Lower leg skin (tissue), 4 donors: Measurements from ENCODE around the gene BICRAL. TPM values are rescaled to one million over a fixed set of nuclear protein-coding genes. Genes with fewer than 3 reads are reported as not detected.
"Not testable (repeated sequence)": the region's sequence is repeated elsewhere in the genome, so short reads cannot be mapped to it uniquely, and the experiment has no call there.

Experiments
- DNase-seq, 2 donors: peaks; one replicate each; pipeline ENCODE4 v3.0.0-alpha.2; 2019; ENCODE audit warnings: low spot score in 2 of 2
- H3K4me3 ChIP-seq: fragments of 200-600 bp; sonication (generic); 2 replicates; pipeline ENCODE4 v1.5.1; 2017; ENCODE audit warnings: mild to moderate bottlenecking, low read depth; ENCODE audit not compliant: poor library complexity, severe bottlenecking
- CTCF ChIP-seq, 3 donors: fragments of 450-650 bp; IDR thresholded peaks; one replicate each; pipeline ENCODE4 v1.5.1; 2016; ENCODE audit warnings: antibody characterized with exemption in 3 of 3, mild to moderate bottlenecking in 3 of 3, moderate library complexity in 2 of 3
- POLR2A ChIP-seq, 2 donors: fragments of 450-650 bp; IDR thresholded peaks; one replicate each; pipeline ENCODE4 v1.6.1; 2016 to 2017; ENCODE audit warnings: antibody characterized with exemption in 2 of 2, mild to moderate bottlenecking in 1 of 2, moderate library complexity in 1 of 2
- WGBS, 2 donors: methylation state at CpG; one replicate each; pipeline ENCODE4 v1.1.5; 2018; 5-methylcytosine and 5-hydroxymethylcytosine counted together
- intact Hi-C: fragments of 100-400 bp; cut with DNase I; formaldehyde crosslinking; loops from one replicate; pipeline ENCODE4 v1.15.0; 2023; ENCODE audit warnings: low total_unique reads
- total RNA-seq, 4 donors: library from RNA; depleted of rRNA; stranded (reverse); fragments of >200 nt; gene quantifications; one replicate each; pipeline ENCODE4 v1.1.0, GENCODE V29; 2016

The BICRAL gene
- total RNA-seq, 4 donors from 2014 or later: 19.4 to 23.4 (median 20.5) TPM

- no peak for TF ChIP-seq CTCF (IDR thresholded peaks at IDR 0.05)
- no peak for TF ChIP-seq POLR2A (IDR thresholded peaks at IDR 0.05)
- no peak for DNase-seq
- 84 to 97% methylated on average over 2 of the region's 2 CpGs for WGBS, 2 donors
- no peak overlapping the region for H3K4me3 ChIP-seq
- intact Hi-C loops: no loop called here
Measured at GRCh38 chr6:42769836-42770235, 12.0 kb upstream of the BICRAL start.

- no peak for DNase-seq
- WGBS, 2 donors: 51 to 61% methylated on average over 3 of the region's 3 CpGs
- no peak overlapping the region for H3K4me3 ChIP-seq
- intact Hi-C loops: no loop called here
- TF ChIP-seq POLR2A (IDR thresholded peaks at IDR 0.05) (no peak), CTCF (IDR thresholded peaks at IDR 0.05) (no peak)
Measured at GRCh38 chr6:42771741-42772100, 10.1 kb upstream of the BICRAL start.

- no peak overlapping the region for H3K4me3 ChIP-seq
- DNase-seq: no peak
- TF ChIP-seq POLR2A (IDR thresholded peaks at IDR 0.05) (no peak), CTCF (IDR thresholded peaks at IDR 0.05) (no peak)
- intact Hi-C loops: no loop called here
- WGBS, 2 donors: 86 to 92% methylated on average over 4 of the region's 4 CpGs
Measured at GRCh38 chr6:42774201-42774600, 7.7 kb upstream of the BICRAL start.

GRCh38 chr6:42774821-42775487, 6.9 kb upstream of the BICRAL start:
- WGBS, 2 donors: 78 to 81% methylated on average over 10 of the region's 10 CpGs
- DNase-seq, intact Hi-C loops, H3K4me3 ChIP-seq: not testable (repeated sequence)

- DNase-seq: no peak
- TF ChIP-seq POLR2A (IDR thresholded peaks at IDR 0.05) (no peak), CTCF (IDR thresholded peaks at IDR 0.05) (no peak)
- intact Hi-C loops: no loop called here
- no peak overlapping the region for H3K4me3 ChIP-seq
- 89 to 96% methylated on average over 2 of the region's 2 CpGs for WGBS, 2 donors
Measured at GRCh38 chr6:42777126-42777822, 4.6 kb upstream of the BICRAL start.

GRCh38 chr6:42778122-42778521, 3.7 kb upstream of the BICRAL start:
- no peak overlapping the region for H3K4me3 ChIP-seq
- DNase-seq: no peak
- intact Hi-C loops: no loop called here
- no peak for TF ChIP-seq CTCF (IDR thresholded peaks at IDR 0.05)
- TF ChIP-seq POLR2A (IDR thresholded peaks at IDR 0.05): no peak
- 86% methylated on average over 2 of the region's 2 CpGs for WGBS, 2 donors
